HG02970 (cell line): ENCODE results near the gene AGA.

Experiments used
- ATAC-seq: cut with Tn5 transposase; IDR thresholded peaks from one replicate; pipeline ENCODE4 v1.9.1; 2021; ENCODE audit warnings: mild to moderate bottlenecking, moderate library complexity, moderate number of reproducible peaks; ENCODE audit not compliant: unreplicated experiment, low FRiP score

The AGA gene

DNA sequence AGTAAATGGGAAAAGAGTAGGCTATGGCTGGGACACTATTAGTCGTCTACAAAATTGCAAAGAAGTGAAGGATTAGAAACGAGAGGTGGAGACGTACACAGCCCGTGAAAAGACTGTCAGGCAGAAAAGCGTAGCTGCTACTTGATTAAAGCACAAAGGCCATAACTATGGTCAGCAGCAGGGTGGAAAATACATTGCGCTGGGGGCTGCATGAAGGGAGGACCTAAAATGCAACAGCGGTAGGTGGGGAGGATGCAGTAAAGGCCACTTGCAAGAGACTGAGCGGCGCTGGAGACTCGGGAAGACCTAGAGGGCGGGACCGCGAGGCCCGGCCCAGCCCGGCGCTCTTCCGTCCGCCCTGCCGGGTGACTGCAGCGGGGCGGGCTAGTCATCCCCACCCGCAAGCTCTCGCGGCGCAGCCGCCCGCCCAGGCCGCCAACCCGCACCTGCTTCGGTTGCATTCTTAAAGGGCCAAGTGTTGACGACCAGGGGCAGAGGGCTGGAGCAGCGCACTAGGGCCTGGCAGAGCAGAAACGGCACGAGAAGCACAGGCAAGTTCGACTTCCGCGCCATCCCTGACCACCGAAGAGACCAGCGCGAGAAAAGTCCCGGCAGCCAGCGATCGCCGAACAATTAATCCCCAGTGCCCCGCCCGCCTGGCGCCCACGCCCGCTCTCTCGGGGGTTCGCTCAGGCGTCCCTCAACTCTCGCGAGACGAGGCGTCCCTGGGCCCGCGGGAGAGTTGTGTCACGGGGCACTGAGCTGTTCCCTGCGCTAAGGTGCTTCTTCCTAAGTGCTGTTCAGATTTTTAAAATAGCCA is at the start of gene AGA:
AGA (minus strand) TSS at position 635 of the 820 bp plus-strand sequence; CDS start at position 573, 62 bp downstream.
- ATAC-seq, result peak; percentile 98

DNA sequence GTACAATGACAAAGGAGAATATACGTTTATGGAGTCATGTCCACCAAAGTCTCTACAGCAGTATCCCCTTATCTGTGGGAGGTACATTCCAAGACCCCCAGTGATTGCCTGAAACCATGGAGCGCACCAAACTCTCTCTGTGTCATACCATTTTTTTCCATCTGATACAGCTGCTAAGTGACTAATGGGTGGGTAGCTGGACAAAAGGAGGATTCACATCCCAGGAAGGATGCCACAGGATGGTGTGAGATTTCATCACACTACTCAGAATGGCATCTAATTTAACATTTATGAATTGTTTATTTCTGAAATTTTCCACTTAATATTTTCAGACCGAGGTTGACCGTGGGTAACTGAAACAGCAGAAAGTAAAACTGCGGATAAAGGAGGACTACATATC is 49.8 kb upstream of the AGA start:
- ATAC-seq, result no peak

DNA sequence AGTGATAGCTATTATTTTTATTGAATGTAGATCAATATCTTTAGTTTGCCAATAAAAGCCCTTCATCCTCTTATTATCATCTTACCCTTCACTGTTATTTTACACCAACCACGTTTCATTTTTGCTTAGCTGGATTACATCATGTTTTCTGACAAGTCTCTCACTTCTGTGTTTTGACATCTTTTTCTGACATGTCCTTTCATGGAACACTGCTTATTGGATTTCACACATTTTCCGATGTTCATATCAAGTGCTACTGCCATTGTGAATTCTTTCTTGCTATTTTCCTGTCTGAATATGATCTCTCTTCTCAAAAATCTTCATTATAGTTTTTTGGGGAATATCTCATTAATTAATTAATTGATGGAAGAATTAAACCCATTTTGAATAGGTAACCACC is 48.5 kb upstream of the AGA start:
- ATAC-seq, result no peak

GRCh38 chr4:177489471-177490246 is 47.4 kb upstream of the AGA start:
- no peak for ATAC-seq

- ATAC-seq, result no peak
These were observed 45.7 kb upstream of the AGA start for GRCh38 chr4:177487977-177488376.

GRCh38 chr4:177485528-177485927 is 43.3 kb upstream of the AGA start:
- ATAC-seq, result no peak

DNA sequence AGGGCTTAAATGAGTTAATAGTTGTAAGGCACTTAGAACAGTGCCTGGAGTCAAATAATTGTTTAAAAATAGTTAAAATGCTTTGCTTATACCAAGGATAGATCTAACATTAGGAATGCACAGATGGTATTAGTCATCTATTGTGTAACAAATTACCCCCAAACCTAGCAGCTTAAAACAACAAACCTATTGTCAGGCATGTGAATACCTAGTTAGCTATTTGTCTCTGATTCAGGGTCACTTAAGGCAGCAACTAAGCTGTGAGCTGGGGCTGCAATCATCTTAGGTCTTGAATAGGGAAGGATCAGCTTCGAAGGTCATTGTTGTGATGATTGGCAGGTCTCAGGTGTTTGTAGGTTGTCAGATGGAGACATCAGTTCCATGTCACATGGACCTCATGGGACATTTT is 42.4 kb upstream of the AGA start:
- no peak for ATAC-seq

DNA sequence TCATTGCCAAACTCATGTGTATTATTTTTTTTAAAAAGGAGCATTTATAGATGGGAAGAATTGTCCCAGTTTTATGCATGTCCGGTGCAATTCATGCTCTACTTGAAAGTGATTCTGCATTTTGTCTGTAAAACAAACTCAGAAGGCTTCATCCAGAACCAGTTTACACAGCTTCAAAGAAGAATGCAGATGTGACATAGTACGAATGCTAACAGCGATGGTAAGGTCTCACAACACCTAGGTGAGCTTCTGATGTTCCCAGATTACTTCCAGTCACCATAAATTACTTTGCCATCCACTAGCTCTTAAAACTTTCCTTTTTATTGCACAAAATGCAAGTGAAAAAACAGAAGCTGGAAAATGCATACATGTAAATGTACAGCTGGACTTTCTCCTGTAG is 41.5 kb upstream of the AGA start:
- no peak for ATAC-seq

- no peak for ATAC-seq
These were observed 41.0 kb upstream of the AGA start for GRCh38 chr4:177483271-177483670.

DNA sequence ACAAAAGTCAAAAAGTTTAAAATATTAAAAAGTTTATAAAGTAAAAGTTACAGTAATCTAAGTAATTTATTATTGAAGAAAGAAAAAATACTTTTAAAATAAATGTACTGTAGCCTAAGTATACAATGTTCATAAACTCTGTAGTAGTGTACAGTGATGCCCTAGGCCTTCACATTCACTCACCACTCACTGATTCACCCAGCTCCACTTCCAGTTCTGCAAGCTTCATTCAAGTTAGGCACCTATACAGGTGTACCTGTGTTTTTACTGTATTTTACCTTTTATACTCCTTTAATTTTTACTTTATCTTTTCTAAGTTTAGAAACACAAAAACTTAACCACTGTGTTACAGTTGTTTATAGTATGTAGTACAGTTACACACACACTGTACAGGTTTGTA is 40.1 kb upstream of the AGA start:
- no peak for ATAC-seq

- ATAC-seq, result no peak
These were observed 38.6 kb upstream of the AGA start for GRCh38 chr4:177480795-177481194.

DNA sequence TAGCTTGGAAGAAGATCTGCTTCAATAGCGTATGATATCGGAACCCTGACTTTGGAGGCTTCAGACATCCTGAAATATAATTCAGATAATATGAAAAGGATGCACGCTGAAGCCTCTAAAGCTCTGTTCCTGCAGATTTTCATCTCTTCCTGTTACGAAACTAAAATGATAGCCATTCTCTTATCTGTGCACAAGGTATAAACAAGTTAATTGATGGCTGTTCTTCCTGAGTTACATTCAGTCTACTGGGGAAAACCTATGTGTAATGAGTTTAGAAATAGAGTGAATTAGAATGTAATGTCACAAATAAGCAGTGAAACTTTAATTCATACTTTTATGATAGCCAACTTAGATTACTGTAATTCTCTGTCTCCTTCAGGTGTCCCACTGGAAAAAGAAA is 36.8 kb upstream of the AGA start:
- no peak for ATAC-seq

- ATAC-seq, result no peak
These were observed 36.3 kb upstream of the AGA start for GRCh38 chr4:177478496-177478895.

GRCh38 chr4:177473991-177474390 is 31.8 kb upstream of the AGA start:
- no peak for ATAC-seq

DNA sequence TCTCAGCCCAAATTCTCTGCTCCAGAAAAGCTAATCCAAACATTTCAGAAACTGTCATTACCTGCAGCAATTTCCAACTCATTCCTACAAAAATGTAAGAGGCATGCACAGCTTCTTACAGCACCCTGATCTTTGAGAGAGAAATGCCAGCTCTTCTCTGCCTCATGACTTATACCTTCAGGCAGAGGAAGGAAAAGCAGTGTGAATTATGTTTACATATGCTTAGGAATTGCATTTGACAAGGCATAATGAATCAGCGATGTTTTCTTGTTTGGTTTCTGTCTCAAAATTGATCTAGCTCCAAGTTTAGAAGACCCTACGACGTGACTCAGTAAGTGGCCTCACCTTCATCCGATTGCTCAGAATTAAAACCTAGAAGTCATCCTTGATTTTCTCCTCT is 21.8 kb upstream of the AGA start:
- no peak for ATAC-seq

GRCh38 chr4:177461606-177462005 is 19.4 kb upstream of the AGA start:
- ATAC-seq, result no peak

DNA sequence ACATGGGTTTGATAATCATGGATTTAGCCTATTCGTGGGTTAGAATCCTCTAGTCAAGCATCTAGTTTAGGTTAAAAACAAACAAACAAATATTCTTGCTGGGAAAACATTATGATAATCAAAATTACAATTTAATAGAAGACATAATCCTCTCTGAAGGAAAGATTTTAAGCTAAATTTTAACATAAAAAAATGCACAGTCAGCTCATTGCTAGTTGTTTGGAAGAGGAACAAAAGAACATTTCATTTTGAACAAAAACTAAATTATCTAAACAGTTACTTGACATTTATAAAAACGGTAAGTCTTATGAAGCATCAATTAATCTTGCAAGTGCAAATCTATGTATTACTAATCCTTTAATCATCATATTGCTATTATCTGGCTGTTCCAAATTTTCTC is 18.2 kb upstream of the AGA start:
- ATAC-seq, result no peak

DNA sequence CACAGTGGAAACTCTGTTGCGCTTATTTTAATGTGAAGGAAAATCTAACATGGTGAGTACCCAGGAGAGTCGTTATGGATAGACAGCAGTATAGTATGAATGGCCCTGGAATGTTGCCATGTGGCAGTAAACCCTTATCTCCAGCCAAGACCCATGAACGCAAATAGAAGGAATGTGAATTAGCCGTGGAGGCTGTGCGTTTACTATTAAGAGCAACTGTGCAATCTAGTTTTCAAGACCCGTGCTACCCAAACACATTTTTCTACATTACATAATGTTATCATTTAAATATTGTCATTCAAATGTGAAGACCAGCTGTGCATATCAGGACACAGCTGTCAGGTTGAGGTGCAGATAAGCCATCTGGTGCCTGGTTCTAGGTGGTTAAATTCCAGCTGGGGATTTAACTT is 13.3 kb upstream of the AGA start:
- ATAC-seq, result no peak

- no peak for ATAC-seq
These were observed 10.9 kb upstream of the AGA start for GRCh38 chr4:177453116-177453515.

DNA sequence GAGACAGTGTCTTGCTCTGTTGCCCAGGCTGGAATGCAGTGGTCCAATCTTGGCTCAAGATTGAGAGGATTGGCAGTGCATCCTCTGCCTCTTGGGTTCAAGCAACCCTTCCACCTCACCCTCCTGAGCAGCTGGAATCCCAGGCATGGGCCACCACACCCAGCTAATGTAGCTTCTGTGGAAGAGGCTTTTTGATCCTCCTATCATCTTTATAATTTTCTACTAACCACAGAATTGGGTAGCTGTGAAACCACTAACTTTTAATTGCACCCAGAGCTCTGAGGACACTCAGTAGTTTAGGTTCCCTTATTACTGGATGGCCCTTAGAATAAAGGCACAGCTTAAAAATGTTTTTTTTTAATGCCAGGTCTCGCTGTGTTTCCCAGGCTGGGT is 8.9 kb upstream of the AGA start:
- ATAC-seq, result no peak

- ATAC-seq, result no peak
These were observed 8.3 kb upstream of the AGA start for GRCh38 chr4:177450426-177451107.
